Measurements from ENCODE around the gene FOXA3.

DNA sequence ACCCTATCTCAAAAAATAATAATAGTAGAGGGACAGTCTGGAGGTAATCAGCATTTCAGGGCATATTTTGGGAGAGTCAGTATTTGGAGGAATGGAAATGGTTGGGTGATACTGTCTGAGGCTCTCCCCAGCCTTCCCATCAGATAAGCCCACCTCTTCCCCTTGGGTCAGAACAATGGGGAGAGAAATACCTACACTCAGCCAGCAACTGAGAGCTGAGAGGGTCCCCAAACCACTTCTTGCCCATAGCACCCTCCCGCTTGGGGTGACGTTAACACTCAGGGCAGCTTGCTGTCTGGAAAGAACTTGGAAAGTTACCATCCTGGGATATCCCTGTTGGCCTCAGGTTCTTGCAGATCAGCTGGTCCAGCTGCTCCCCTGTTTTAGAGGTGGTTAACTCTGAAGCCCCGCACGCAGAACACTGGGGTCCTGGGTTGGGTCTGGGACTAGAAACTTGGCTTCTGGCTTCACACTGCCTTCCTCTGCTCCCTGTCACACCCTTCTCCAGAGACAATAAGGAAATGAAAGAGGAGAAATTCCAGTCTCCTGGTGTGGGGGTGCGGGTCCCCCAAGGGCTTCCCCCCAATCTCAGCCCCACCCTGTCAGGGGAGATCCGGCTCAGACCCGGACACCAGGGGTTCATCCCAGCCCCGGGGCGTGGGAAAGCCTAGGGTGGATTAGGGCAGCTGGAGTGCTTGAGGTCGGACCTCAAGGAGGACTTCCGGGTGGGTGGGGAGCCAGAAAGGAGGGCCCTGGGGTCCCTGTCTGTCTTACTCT is 2.5 kb downstream of the FOXA3 start:
- TF ChIP-seq, protein P1, sequence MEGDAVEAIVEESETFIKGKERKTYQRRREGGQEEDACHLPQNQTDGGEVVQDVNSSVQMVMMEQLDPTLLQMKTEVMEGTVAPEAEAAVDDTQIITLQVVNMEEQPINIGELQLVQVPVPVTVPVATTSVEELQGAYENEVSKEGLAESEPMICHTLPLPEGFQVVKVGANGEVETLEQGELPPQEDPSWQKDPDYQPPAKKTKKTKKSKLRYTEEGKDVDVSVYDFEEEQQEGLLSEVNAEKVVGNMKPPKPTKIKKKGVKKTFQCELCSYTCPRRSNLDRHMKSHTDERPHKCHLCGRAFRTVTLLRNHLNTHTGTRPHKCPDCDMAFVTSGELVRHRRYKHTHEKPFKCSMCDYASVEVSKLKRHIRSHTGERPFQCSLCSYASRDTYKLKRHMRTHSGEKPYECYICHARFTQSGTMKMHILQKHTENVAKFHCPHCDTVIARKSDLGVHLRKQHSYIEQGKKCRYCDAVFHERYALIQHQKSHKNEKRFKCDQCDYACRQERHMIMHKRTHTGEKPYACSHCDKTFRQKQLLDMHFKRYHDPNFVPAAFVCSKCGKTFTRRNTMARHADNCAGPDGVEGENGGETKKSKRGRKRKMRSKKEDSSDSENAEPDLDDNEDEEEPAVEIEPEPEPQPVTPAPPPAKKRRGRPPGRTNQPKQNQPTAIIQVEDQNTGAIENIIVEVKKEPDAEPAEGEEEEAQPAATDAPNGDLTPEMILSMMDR (conservative IDR thresholded peaks at IDR 0.05; ENCODE audit: low read depth, low read length), result no peak
- TF ChIP-seq EZH2 (IDR thresholded peaks at IDR 0.05; ENCODE audit: borderline replicate concordance, low read depth, low read length, poor library complexity, severe bottlenecking), result no peak
